GM21367 (cell line): ENCODE measurements around the gene SLC15A4.

ENCODE experiments used
- ATAC-seq: cut with Tn5 transposase; IDR thresholded peaks from one replicate; pipeline ENCODE4 v1.9.1; 2021; ENCODE audit not compliant: unreplicated experiment

The SLC15A4 gene

DNA sequence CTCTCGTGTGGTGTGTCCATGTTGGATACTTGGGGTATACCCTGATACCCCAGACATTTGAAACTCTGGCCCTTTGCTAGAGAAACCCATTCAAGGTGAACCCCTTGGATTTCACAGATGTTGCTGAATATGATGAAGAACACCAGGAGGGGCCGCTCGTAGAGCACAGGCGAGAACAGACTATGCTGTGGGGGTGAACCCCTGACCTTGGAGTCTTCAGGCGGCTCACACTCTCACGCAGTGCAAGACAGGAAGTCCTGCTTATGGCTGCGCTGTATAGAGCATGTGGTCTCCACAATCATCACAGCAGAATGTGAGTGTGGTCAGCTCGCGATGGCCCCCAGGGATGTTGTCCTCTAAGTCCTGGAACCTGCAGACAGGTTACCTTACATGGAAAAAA lies 60.4 kb downstream of the SLC15A4 start:
- no peak for ATAC-seq

DNA sequence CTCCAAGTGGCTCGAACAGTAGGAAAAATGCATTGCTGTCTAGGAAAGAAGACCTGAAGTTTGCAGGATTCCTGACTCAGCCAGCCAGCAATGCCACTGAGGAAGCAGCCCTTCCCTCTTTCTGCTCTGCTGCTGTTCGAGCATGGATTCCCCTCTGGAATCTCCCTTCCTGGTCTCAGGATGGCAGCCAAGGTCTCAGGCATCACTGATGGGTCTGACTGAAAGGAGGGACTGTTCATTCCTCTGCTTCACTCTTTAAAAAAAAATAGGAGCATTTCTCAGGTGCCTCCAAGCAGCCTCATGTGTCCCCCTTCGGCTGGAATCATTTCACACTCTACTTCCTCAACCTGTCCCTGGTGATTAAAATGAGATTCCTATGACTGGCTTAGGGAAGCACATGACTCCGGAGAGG lies 62.4 kb downstream of the SLC15A4 start:
- ATAC-seq, result no peak

DNA sequence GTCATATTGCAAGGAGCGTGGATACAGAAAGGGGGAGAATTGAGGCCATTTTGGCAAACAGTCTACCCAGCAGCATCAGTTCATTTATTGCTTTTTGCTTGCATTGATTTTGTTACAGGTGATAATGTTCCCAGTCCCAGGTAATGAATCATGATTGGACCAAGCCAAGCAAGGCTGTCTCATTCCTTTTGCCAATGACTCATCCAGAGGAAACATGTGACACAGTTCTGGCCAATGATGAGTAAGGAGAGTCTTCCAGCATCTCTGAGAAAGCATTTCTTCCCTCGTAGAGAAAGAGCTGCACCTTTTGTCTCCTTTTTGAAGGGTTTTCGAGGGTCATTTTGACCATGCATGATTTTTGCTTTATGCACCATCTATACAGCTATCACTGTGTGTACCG lies 68.2 kb downstream of the SLC15A4 start:
- no peak for ATAC-seq

DNA sequence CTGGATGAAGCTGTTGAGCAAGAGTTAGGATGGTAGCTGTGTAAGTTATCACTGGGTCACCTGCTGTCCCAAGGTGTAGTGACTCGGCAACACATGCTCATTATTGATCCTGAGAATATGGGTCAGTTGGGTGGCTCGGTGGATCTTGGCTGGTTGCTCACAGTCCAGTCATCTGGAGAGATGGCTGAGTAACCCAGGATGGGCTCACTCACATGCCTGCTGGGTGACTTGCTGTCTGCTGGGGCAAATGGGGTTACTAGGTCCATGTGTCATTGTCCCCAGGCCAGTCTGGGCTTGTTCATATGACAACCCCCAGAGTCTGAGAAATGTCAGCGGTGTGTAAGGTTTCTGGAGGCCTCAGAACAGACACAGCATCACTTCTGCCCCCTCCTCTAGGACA lies 69.5 kb downstream of the SLC15A4 start:
- no peak for ATAC-seq

DNA sequence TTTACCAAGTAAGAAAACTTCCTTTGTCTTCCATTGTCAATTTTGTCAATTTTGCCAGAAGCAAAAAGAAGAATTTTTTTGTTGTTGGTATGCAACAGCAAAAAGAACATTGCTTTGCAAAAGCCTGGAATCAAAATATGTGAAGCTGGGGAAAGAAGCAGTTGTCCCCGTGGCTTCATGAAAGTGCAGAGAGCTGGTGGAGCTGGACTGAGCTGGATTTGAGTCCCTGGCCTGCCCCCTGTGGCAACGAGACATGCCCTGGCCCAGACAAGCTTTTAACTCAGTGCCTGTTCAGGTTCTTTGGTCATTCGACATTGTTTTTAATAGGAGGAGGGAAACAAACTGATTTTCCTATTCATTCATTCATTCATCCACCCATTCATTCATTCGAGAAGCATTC lies 70.3 kb downstream of the SLC15A4 start:
- no peak for ATAC-seq

DNA sequence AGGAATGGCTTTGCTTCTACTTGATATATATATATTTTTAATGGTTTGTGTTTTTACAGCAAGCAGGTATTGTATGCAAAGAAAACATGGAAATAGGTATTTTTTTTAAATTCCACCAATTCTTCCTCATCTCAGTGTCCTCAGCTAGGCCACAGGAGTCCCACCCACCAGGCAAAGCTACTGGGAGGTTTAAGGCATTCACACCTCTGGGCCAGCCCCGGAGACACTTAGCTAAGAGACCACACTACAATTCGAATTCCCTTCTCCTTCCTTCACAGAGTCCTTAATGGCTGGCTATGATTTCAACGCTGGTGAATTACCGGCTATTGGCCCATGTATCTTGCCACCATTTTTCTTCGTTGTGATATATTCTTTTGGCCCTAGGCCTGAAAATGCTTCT lies 71.4 kb downstream of the SLC15A4 start:
- no peak for ATAC-seq

DNA sequence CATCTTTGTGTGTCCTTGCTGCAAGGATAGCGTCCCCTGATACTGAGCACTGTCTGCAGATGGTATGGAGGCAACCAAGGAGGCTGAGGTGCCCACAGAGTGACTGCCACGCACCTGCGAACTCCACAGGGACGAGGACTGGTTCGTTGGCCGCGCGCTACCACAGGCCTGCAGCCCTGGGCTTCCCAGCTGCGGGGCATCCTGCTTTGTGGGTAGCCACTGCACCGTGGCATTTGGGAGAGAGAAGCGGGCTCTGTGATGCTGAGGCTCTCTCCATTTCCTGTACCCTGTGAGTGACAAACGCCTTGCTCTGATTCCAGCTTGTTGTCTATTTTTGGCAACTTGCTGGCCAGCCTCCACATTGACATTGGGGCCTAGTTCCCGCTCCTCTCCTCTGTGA lies 76.3 kb downstream of the SLC15A4 start:
- ATAC-seq, result no peak

DNA sequence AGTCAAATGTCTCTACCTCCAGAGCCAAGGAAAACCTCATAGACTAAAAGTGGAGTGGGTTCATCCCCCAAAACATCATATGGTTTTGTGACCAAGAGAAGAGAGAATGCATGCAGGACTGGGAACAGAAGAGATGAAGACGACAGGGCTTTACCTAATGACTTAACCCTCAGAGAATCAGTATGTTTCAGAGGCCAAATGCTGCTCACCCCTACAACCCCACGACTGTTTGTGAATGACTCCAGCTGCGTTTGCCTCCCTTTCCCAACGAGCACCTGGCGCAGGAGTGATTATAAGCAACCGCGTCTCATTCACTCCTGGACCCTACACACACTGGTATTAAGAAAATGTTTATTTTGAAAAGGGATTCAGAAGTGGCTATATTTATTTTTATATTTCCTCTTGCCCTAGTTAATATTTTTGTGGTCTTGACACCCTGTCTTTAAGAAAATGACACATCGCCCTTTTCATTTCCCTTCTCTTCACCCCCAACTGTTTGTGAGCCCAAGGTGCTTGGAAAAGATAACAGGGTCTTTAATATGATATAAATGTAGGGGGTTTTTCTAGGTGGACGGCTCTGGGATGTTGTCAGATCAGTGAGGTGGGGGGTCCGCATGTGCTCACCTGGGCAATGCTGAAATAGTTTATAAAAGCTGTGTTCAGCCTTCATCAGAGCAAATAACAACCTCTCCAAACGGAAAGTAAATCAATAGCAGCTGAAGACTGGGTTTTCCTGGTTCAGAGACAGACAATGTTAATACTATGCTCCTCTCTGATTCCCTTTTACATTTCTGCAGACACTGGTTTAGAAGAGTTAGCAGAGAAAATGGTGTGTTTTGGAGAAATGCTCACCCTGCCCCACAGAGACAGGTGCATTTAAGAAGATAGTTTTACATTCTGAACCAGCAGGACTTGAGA lies 77.7 kb downstream of the SLC15A4 start:
- no peak for ATAC-seq

DNA sequence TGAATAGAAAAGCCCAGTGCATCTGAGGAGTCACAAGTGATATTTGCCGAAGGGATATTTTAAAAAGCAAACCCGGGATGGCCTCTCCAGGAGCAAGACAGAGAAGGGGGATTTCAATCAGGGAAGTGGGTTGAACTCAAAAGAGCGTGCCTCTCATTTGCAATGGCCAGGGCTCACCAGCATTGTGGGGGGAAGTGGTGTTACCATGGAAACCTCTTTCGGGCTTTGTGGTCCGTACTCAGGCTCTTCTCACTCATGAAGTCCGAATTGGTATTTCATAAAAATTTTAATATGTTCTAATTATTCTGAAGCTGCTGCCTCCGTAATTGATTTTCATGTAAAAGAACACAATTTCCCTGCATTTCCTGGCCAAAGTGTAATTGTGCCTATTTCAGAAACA lies 79.8 kb downstream of the SLC15A4 start:
- no peak for ATAC-seq
